IMR-90 (cell line): ENCODE data around the gene AP2B1.

Source experiments
- CEBPB ChIP-seq: IDR thresholded peaks from 2 replicates; pipeline ENCODE4 v1.6.1; 2012; ENCODE audit warnings: low read depth, low read length, improper control_type of control experiment
- ELK1 ChIP-seq: fragments of 150-350 bp; IDR thresholded peaks from 2 replicates; pipeline ENCODE4 v1.6.1; 2016; ENCODE audit warnings: low read depth, mild to moderate bottlenecking, low read length, moderate library complexity, borderline replicate concordance
- NFE2L2 ChIP-seq: fragments of 150-350 bp; IDR thresholded peaks from 2 replicates; pipeline ENCODE4 v1.6.1; 2016; ENCODE audit warnings: low read depth, mild to moderate bottlenecking, low read length
- POLR2A ChIP-seq: IDR thresholded peaks from 2 replicates; pipeline ENCODE4 v1.6.1; 2012; ENCODE audit warnings: mild to moderate bottlenecking, low read depth, low read length
- TF ChIP-seq, protein P1 (sequence below): conservative IDR thresholded peaks from 2 replicates; pipeline ENCODE4 v1.5.1; 2012; ENCODE audit warnings: mild to moderate bottlenecking, low read depth, low read length, improper control_type of control experiment

- TF ChIP-seq CEBPB (peak; percentile 90), ELK1 (no peak), POLR2A (no peak), NFE2L2 (no peak)
- TF ChIP-seq, protein P1, sequence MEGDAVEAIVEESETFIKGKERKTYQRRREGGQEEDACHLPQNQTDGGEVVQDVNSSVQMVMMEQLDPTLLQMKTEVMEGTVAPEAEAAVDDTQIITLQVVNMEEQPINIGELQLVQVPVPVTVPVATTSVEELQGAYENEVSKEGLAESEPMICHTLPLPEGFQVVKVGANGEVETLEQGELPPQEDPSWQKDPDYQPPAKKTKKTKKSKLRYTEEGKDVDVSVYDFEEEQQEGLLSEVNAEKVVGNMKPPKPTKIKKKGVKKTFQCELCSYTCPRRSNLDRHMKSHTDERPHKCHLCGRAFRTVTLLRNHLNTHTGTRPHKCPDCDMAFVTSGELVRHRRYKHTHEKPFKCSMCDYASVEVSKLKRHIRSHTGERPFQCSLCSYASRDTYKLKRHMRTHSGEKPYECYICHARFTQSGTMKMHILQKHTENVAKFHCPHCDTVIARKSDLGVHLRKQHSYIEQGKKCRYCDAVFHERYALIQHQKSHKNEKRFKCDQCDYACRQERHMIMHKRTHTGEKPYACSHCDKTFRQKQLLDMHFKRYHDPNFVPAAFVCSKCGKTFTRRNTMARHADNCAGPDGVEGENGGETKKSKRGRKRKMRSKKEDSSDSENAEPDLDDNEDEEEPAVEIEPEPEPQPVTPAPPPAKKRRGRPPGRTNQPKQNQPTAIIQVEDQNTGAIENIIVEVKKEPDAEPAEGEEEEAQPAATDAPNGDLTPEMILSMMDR, result no peak
Observed at GRCh38 chr17:35666070-35666469, 78.9 kb downstream of the AP2B1 start.
